HepG2 (cell line): Measurements from ENCODE around the gene ABHD15. TPM values are rescaled to one million over a fixed set of nuclear protein-coding genes. Genes with fewer than 3 reads are reported as not detected.
A peak's percentile ranks its signal among the peaks of the same experiment; 100 is the strongest.

ENCODE experiments used
- ATF7 ChIP-seq, 2 experiments: fragments of 450-650 bp in 1 of 2; sonication (generic) in 1 of 2; formaldehyde crosslinking in 1 of 2; IDR thresholded peaks; 2 replicates each; pipeline versions ENCODE4 v1.4.0 to v1.6.1; 2016 to 2020; ENCODE audit warnings: antibody characterized with exemption in 1 of 2, mild to moderate bottlenecking in 1 of 2, missing genetic modification reagents in 1 of 2
- CAMTA2 ChIP-seq: sonication (generic); formaldehyde crosslinking; IDR thresholded peaks from 2 replicates; pipeline ENCODE4 v1.4.0; 2020; ENCODE audit warnings: mild to moderate bottlenecking, missing genetic modification reagents, borderline replicate concordance
- CEBPG ChIP-seq: IDR thresholded peaks from 2 replicates; pipeline ENCODE4 v1.6.1; 2016
- EP300 ChIP-seq, 3 experiments: sonication (generic) in 1 of 3; formaldehyde crosslinking in 1 of 3; IDR thresholded peaks; 2 replicates each; pipeline versions ENCODE4 v1.5.1 to v1.6.1; 2011 to 2020; ENCODE audit warnings: low read depth in 2 of 3, low read length in 2 of 3, borderline replicate concordance in 1 of 3, improper control_type of control experiment in 1 of 3, mild to moderate bottlenecking in 1 of 3, missing genetic modification reagents in 1 of 3, moderate library complexity in 1 of 3
- KDM6A ChIP-seq: IDR thresholded peaks from 2 replicates; pipeline ENCODE4 v1.6.1; 2016; ENCODE audit warnings: low read depth
- NFKB2 ChIP-seq: sonication (generic); formaldehyde crosslinking; IDR thresholded peaks from 2 replicates; pipeline ENCODE4 v1.4.0; 2020; ENCODE audit warnings: missing genetic modification reagents, borderline replicate concordance
- NR1H2 ChIP-seq: sonication (generic); formaldehyde crosslinking; IDR thresholded peaks from 2 replicates; pipeline ENCODE4 v1.8.1; 2022; ENCODE audit warnings: low read depth, missing genetic modification reagents, borderline replicate concordance
- POLR2AphosphoS2 ChIP-seq: IDR thresholded peaks from 2 replicates; pipeline ENCODE4 v1.6.1; 2011; ENCODE audit warnings: low read depth, low read length, improper control_type of control experiment
- RAD51 ChIP-seq: fragments of 450-650 bp; IDR thresholded peaks from 2 replicates; pipeline ENCODE4 v1.6.1; 2016; ENCODE audit warnings: borderline replicate concordance
- REL ChIP-seq: sonication (generic); formaldehyde crosslinking; conservative IDR thresholded peaks from 2 replicates; pipeline ENCODE4 v1.8.0; 2022; ENCODE audit warnings: mild to moderate bottlenecking, missing genetic modification reagents, moderate library complexity
- SAP130 ChIP-seq: IDR thresholded peaks from 2 replicates; pipeline ENCODE4 v1.6.1; 2016; ENCODE audit warnings: low read depth
- SP5 ChIP-seq: IDR thresholded peaks from 2 replicates; pipeline ENCODE4 v1.6.1; 2016; ENCODE audit warnings: low read depth, borderline replicate concordance
- TERF1 ChIP-seq: sonication (generic); formaldehyde crosslinking; IDR thresholded peaks from 2 replicates; pipeline ENCODE4 v1.8.0; 2022; ENCODE audit warnings: mild to moderate bottlenecking, missing genetic modification reagents, moderate library complexity
- ZC3H4 ChIP-seq: sonication (generic); formaldehyde crosslinking; IDR thresholded peaks from 2 replicates; pipeline ENCODE4 v1.4.0; 2020; ENCODE audit warnings: missing genetic modification reagents, borderline replicate concordance
- ZFP36 ChIP-seq: fragments of 150-350 bp; IDR thresholded peaks from 2 replicates; pipeline ENCODE4 v1.6.1; 2018; ENCODE audit warnings: borderline replicate concordance, low read length, low read depth; ENCODE audit not compliant: partially characterized antibody
- ZFYVE20 ChIP-seq: sonication (generic); formaldehyde crosslinking; IDR thresholded peaks from 2 replicates; pipeline ENCODE4 v1.8.0; 2023; ENCODE audit warnings: low read depth, mild to moderate bottlenecking, moderate library complexity, missing genetic modification reagents, borderline replicate concordance
- ZMYM2 ChIP-seq: sonication (generic); formaldehyde crosslinking; IDR thresholded peaks from 2 replicates; pipeline ENCODE4 v1.8.0; 2022; ENCODE audit warnings: mild to moderate bottlenecking, missing genetic modification reagents
- ZNF275 ChIP-seq: sonication (generic); formaldehyde crosslinking; IDR thresholded peaks from 2 replicates; pipeline ENCODE4 v1.8.0; 2022; ENCODE audit warnings: missing genetic modification reagents, mild to moderate bottlenecking, inconsistent platforms, borderline replicate concordance
- ZNF326 ChIP-seq: sonication (generic); formaldehyde crosslinking; IDR thresholded peaks from 2 replicates; pipeline ENCODE4 v1.4.0; 2020; ENCODE audit warnings: missing genetic modification reagents, borderline replicate concordance
- ZNF335 ChIP-seq: sonication (generic); formaldehyde crosslinking; IDR thresholded peaks from 2 replicates; pipeline ENCODE4 v1.4.0; 2020; ENCODE audit warnings: missing genetic modification reagents
- ZNF768 ChIP-seq: sonication (generic); formaldehyde crosslinking; IDR thresholded peaks from 2 replicates; pipeline ENCODE4 v1.4.0; 2020; ENCODE audit warnings: missing genetic modification reagents
- ZNF782 ChIP-seq: sonication (generic); formaldehyde crosslinking; IDR thresholded peaks from 2 replicates; pipeline ENCODE4 v1.4.0; 2020; ENCODE audit warnings: missing genetic modification reagents, mild to moderate bottlenecking, borderline replicate concordance
- ZSCAN12 ChIP-seq: sonication (generic); formaldehyde crosslinking; IDR thresholded peaks from 2 replicates; pipeline ENCODE4 v1.9.0; 2021; ENCODE audit warnings: mild to moderate bottlenecking, missing genetic modification reagents
- polyA plus RNA-seq, 8 experiments: library from polyadenylated mRNA; depleted of rRNA in 3 of 8; stranded (reverse) in 7 of 8; unstranded in 1 of 8; fragments of >200 nt; fragmentation: Illumina TruSeq in 4 of 8; extraction: Trizol in 4 of 8; gene quantifications; 2 replicates each; pipeline versions ENCODE4 v1.2.1 to v1.2.3, GENCODE V29; 2011 to 2016; ENCODE audit warnings: low read depth in 4 of 8, missing spikeins in 1 of 8, mixed read lengths in 1 of 8; ENCODE audit not compliant: insufficient read depth in 1 of 8
- total RNA-seq, 5 experiments: library from RNA; depleted of rRNA; stranded (reverse); fragments of >200 nt; fragmentation: Illumina TruSeq; extraction: Trizol; gene quantifications; 2 replicates each; pipeline ENCODE4 v1.2.3, GENCODE V29; 2016; ENCODE audit warnings: low read depth in 1 of 5
- TF ChIP-seq, protein P1 (sequence below): sonication (generic); formaldehyde crosslinking; IDR thresholded peaks from 2 replicates; pipeline ENCODE4 v1.5.0; 2020; ENCODE audit warnings: missing genetic modification reagents
- TF ChIP-seq, protein P2 (sequence below): sonication (generic); formaldehyde crosslinking; IDR thresholded peaks from 2 replicates; pipeline ENCODE4 v1.9.0; 2022; ENCODE audit warnings: low read depth, missing genetic modification reagents

The ABHD15 gene
- total and polyA plus RNA-seq, 2 of the 13 experiments (the other 11 are each of a cell fraction or from before 2014, with no cell fraction given), result 2.4 to 7.7 TPM

GRCh38 chr17:29615492-29616299, 48.9 kb upstream of the ABHD15 start (continued):
- TF ChIP-seq ZFP36, result no peak
- no peak for TF ChIP-seq CEBPG (CRISPR knock-in tag)
- 0 out of 2 replicates have a peak, but pooled peaks have one; percentile 66 for TF ChIP-seq CAMTA2
- TF ChIP-seq EP300 (IDR thresholded peaks at IDR 0.05; ENCODE audit: low read depth in 2 of 2, low read length in 2 of 2), result no peak
- no peak for TF ChIP-seq EP300 (CRISPR knock-in tag; IDR thresholded peaks at IDR 0.05; ENCODE audit: borderline replicate concordance)
- TF ChIP-seq, protein P1, sequence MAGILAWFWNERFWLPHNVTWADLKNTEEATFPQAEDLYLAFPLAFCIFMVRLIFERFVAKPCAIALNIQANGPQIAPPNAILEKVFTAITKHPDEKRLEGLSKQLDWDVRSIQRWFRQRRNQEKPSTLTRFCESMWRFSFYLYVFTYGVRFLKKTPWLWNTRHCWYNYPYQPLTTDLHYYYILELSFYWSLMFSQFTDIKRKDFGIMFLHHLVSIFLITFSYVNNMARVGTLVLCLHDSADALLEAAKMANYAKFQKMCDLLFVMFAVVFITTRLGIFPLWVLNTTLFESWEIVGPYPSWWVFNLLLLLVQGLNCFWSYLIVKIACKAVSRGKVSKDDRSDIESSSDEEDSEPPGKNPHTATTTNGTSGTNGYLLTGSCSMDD, result no peak
- TF ChIP-seq ZC3H4 (CRISPR knock-in tag), result no peak
- no peak for TF ChIP-seq ZSCAN12
- 0 out of 2 replicates have a peak, but pooled peaks have one; percentile 56 for TF ChIP-seq ZNF275
- no peak for TF ChIP-seq RAD51
- TF ChIP-seq KDM6A (CRISPR knock-in tag), result no peak
- no peak for TF ChIP-seq ZFYVE20 (CRISPR knock-in tag)
- TF ChIP-seq SAP130 (CRISPR knock-in tag), result no peak
- no peak for TF ChIP-seq POLR2AphosphoS2
- no peak for TF ChIP-seq ATF7 (IDR thresholded peaks at IDR 0.05)
- TF ChIP-seq ATF7 (CRISPR knock-in tag; IDR thresholded peaks at IDR 0.05), result no peak
- TF ChIP-seq ZNF782 (CRISPR knock-in tag), result no peak
- TF ChIP-seq NR1H2 (CRISPR knock-in tag), result no peak
- TF ChIP-seq, protein P2, sequence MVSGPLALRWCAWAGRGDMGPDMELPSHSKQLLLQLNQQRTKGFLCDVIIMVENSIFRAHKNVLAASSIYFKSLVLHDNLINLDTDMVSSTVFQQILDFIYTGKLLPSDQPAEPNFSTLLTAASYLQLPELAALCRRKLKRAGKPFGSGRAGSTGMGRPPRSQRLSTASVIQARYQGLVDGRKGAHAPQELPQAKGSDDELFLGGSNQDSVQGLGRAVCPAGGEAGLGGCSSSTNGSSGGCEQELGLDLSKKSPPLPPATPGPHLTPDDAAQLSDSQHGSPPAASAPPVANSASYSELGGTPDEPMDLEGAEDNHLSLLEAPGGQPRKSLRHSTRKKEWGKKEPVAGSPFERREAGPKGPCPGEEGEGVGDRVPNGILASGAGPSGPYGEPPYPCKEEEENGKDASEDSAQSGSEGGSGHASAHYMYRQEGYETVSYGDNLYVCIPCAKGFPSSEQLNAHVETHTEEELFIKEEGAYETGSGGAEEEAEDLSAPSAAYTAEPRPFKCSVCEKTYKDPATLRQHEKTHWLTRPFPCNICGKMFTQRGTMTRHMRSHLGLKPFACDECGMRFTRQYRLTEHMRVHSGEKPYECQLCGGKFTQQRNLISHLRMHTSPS, result no peak
- TF ChIP-seq ZMYM2 (CRISPR knock-in tag), result no peak; the same call in 1 of the 2 replicates
- TF ChIP-seq NFKB2 (CRISPR knock-in tag), result peak; percentile 69; the same call in 1 of the 2 replicates
- TF ChIP-seq ZNF335 (CRISPR knock-in tag), result no peak
- TF ChIP-seq ZNF326 (CRISPR knock-in tag), result no peak
- TF ChIP-seq ZNF768, result peak; percentile 38; the same call in 1 of the 2 replicates
- no peak for TF ChIP-seq TERF1
- TF ChIP-seq REL, result no peak
- TF ChIP-seq SP5, result no peak
